Measurements from ENCODE around the gene BMP3.

DNA sequence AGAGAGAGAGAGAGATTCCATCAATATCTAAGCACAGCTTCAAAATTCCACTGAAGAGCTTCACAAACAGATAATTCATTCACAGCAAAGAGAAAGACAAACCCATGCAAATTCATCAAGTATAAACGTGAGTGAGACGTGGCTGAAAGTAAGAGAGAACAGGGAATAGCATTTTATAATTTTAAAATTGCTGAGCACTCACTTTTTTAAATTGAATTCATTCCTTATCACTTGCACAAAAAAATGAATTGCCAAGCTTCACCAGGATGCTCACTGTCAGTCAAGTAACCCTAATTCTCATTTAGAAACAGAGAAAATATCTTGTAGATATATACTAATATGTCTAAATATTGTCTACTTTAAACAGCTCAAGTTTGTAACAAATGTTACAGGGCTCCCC, 40.5 kb downstream of the BMP3 start:
- TF ChIP-seq POLR2A (IDR thresholded peaks at IDR 0.05) = no peak
- TF ChIP-seq, protein P1, sequence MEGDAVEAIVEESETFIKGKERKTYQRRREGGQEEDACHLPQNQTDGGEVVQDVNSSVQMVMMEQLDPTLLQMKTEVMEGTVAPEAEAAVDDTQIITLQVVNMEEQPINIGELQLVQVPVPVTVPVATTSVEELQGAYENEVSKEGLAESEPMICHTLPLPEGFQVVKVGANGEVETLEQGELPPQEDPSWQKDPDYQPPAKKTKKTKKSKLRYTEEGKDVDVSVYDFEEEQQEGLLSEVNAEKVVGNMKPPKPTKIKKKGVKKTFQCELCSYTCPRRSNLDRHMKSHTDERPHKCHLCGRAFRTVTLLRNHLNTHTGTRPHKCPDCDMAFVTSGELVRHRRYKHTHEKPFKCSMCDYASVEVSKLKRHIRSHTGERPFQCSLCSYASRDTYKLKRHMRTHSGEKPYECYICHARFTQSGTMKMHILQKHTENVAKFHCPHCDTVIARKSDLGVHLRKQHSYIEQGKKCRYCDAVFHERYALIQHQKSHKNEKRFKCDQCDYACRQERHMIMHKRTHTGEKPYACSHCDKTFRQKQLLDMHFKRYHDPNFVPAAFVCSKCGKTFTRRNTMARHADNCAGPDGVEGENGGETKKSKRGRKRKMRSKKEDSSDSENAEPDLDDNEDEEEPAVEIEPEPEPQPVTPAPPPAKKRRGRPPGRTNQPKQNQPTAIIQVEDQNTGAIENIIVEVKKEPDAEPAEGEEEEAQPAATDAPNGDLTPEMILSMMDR (IDR thresholded peaks at IDR 0.05) = no peak
